Left hindlimb (tissue), 1 donor: ENCODE results near the gene RABL6.
"Not testable (repeated sequence)": the region's sequence is repeated elsewhere in the genome, so short reads cannot be mapped to it uniquely, and the experiment has no call there.

Experiments used
- DNase-seq: peaks from one replicate; pipeline ENCODE4 v3.0.0-alpha.2; 2018

The RABL6 gene

DNA sequence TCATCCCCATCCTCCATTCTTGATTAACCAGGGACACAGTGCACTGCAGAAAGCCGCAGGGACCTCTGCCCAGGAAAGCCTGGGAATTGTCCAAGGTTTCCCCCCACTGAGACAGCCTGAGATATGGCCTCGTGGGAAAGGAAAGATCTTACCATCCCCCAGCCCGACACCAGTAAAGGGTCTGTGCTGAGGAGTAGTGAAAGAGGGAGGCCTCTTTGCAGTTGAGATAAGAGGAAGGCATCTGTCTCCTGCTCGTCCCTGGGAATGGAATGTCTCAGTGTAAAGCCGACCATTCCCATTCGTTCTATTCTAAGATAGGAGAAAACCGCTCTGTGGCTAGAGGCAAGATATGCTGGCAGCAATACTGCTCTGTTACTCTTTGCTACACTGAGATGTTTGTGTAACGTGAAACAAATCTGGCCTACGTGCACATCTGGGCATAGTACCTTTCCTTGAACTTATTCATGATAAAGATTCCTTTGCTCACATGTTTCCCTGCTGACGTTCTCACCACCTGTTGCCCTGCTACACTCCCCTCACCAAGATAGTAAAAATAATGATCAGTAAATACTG is 10.9 kb upstream of the RABL6 start:
- not testable (repeated sequence) for DNase-seq

GRCh38 chr9:136798708-136799078 is 9.1 kb upstream of the RABL6 start:
- peak; percentile 29 for DNase-seq

DNA sequence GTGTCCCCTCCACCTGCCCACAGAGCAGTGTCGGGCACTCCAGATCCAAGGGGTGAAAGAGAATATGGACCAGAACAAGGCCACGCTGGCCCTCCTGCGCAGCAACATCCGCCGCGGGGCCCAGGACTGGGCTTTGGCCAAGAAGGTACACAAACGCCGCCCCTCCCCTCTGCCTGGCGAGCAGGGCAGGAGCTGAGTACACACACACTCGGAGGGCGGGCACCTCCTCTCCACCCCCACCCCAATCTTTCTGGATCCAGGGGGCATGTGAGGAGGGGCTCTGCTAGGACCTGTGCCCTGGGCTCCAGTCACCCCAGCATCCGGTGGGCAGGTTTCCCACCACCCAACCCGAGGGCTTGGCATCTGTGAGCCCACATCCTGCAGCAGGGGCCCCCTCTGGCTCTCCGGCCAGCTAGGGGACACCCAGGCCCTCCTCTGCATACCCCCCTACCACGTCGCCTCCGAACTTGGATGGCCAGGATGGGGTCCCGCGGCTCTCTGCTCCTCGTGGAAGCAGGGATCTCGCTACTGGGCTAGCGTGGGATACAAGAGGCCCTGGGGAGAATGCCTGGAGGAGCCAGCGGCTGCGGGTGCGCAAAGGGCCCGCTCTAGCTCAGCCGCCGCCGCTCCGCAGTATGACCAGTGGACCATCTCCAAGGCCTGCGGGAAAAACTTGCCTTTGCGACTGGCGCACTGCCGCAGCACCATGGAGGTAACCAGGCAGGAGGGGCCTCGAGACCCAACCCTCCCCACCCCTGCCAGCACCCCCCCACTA is 8.5 kb upstream of the RABL6 start:
- DNase-seq, result peak; percentile 22

- DNase-seq, result no peak
Measured at GRCh38 chr9:136799854-136800657, 7.7 kb upstream of the RABL6 start.

- DNase-seq, result no peak
Measured at GRCh38 chr9:136802321-136802720, 5.4 kb upstream of the RABL6 start.

GRCh38 chr9:136803009-136803550 is 4.7 kb upstream of the RABL6 start:
- DNase-seq, result peak; percentile 28

GRCh38 chr9:136803551-136804508 is 3.9 kb upstream of the RABL6 start:
- DNase-seq, result peak; percentile 19

DNA sequence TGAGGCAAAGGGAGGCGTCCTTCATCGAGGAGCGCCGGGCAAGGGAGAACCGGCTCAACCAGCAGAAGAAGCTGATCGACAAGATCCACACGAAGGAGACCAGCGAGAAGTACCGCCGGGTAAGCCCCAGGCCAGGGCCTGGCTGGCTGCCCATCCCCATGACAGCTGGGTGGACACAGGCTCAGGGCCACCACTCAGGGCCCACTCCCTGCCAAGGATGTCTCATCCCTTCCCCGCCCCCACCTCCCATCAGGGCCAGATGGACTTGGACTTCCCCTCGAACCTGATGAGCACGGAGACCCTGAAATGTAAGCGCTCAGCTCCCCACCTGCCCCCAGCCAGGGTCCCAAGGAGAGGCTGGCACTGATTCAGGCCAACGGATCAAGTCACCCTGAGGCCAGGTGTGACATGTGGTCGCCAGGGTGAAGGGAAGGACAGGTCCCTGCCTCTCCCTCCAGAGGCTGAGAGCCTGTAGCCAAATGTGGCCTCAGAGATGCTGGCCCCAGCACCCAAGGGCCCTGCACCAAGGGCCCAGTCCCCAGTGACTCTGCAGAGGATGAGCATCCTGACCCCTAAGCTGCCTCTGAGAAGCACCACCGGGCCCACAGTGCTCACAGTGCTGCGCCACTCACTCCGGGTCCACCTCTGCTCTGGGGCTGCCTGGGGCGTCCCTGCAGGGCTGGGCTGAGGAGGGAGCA is 3.1 kb upstream of the RABL6 start:
- peak; percentile 33 for DNase-seq

DNA sequence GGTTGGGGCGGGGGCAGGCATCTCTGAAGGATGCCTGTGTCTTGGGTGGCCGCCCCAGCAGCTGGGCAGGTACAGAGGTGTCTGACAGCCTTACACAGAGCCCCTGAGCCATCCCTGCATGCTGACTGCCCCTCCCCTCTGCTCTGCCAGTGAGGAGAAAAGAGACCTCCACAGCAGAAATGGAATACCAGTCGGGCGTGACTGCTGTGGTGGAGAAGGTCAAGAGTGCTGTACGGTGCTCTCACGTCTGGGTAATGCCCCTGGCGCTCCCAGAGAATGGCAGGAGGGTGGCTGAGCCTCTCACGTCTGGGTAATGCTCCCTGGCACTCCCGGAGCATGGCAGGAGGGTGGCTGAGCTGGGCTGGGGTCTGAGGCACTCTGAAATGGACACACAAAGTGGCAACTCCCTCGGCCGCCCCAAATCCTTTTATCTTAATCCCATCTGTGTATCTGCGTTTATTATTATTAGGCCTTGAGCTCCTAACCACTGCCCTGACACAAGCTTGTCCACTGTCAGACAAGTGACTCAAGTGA is 2.5 kb upstream of the RABL6 start:
- DNase-seq, result peak; percentile 31

GRCh38 chr9:136806067-136806466 is 1.7 kb upstream of the RABL6 start:
- DNase-seq, result no peak

DNA sequence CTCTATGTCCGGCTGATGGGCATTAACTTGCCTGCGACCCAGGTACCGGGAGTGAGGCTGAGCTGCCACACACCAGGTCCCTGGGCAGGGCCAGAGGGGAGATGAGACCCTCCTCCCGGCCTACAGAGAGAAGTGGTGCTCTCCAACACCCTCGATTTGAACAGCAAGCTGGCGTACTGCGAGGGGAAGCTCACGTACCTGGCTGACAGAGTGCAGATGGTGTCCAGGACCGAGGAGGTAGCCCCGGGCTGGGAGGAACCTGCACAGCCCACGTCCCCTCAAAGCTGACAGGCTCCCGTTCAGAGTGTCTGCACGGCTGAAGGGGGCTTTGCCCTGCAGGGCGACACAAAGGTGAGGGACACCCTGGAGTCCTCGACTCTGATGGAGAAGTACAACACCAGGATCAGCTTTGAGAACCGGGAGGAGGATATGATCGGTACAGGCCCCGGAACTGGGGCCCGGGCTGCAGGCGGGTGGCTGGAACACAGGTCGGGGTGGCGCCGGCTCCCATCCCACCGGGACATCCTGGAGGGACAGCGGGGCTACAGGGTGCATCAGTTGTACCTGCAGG is 1.0 kb upstream of the RABL6 start:
- peak; percentile 22 for DNase-seq

- no peak for DNase-seq
Measured at GRCh38 chr9:136808075-136808805, 492 bp downstream of the RABL6 start.

GRCh38 chr9:136808806-136809158 is 1.0 kb downstream of the RABL6 start:
- DNase-seq, result no peak

GRCh38 chr9:136814725-136815421 is 7.1 kb downstream of the RABL6 start:
- no peak for DNase-seq

GRCh38 chr9:136815422-136815782 is 7.7 kb downstream of the RABL6 start:
- DNase-seq, result no peak

- peak; percentile 28 for DNase-seq
Measured at GRCh38 chr9:136820971-136821825, 13.4 kb downstream of the RABL6 start.

DNA sequence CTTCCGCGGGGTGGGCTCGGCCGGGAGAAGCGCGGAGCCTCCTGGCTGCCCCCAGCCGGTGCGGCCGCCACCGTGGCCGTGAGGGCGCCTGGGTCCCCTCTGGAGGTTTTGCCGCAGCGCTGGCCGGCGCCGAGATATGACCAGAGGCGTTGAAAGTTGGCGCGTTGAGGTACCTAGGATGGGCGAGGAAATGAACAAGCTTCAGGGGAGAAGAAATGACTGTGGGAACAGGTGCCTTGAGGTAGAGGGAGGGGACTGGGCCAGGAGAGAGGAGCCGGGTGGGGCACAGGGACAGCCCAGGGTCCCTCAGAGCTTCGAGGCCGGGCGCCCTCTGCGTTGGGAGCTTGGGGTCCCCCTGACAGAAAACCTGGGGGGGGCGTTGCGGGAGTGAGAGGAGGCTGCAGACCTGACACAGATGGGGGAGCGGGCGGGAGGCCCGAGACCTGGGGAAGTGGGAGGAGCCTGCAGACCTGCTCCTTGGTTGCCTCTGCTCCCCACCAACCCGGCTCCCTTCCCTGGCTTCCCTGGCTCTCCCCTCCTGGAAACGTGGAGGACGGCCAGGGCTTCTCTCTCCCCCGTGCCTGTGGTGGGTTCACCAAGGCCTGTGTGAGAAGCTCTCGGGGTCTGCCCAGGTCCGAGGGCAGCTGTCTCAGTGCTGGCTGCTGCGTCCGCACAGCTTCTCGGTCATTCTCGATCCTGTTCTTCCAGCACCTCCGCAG is 14.2 kb downstream of the RABL6 start:
- DNase-seq, result peak; percentile 40
